Neural crest cell (in vitro differentiated cells): ENCODE results near the gene RENBP. TPM values are rescaled to one million over a fixed set of nuclear protein-coding genes. Genes with fewer than 3 reads are reported as not detected.
"Not testable (repeated sequence)": the region's sequence is repeated elsewhere in the genome, so short reads cannot be mapped to it uniquely, and the experiment has no call there.

Experiments
- DNase-seq: peaks from one replicate; pipeline ENCODE4 v3.0.0; 2021; ENCODE audit warnings: low read depth, mixed read lengths, low spot score
- H3K27ac Mint-ChIP-seq: one replicate; pipeline ENCODE4 v1.8.0; 2021; ENCODE audit warnings: mild to moderate bottlenecking, mixed read lengths; ENCODE audit not compliant: unreplicated experiment
- H3K27me3 Mint-ChIP-seq: 2 replicates; pipeline ENCODE4 v1.8.0; 2021; ENCODE audit warnings: low read depth, mild to moderate bottlenecking, mixed read lengths
- H3K36me3 Mint-ChIP-seq: 2 replicates; pipeline ENCODE4 v1.8.0; 2021; ENCODE audit warnings: low read depth, mild to moderate bottlenecking, mixed read lengths
- H3K4me1 Mint-ChIP-seq: 2 replicates; pipeline ENCODE4 v1.8.0; 2021; ENCODE audit warnings: mixed read lengths
- H3K4me3 Mint-ChIP-seq: one replicate; pipeline ENCODE4 v1.8.0; 2021; ENCODE audit warnings: mild to moderate bottlenecking, mixed read lengths
- H3K9me3 Mint-ChIP-seq: 2 replicates; pipeline ENCODE4 v1.8.0; 2021; ENCODE audit warnings: mixed read lengths
- CTCF ChIP-seq: fragments of 200-600 bp; sonication (generic); conservative IDR thresholded peaks from 2 replicates; pipeline ENCODE4 v1.5.0; 2021; ENCODE audit warnings: antibody characterized with exemption, mild to moderate bottlenecking
- total RNA-seq: library from RNA; stranded (reverse); gene quantifications from 2 replicates; pipeline ENCODE4 v1.2.1, GENCODE V29; 2021

RENBP gene
- total RNA-seq, 1 donor from 2014 or later = 11.4 TPM

- H3K4me3 Mint-ChIP-seq = no peak overlapping the region
- DNase-seq = no peak
- H3K27me3 Mint-ChIP-seq = no peaks in the 10 kb centered on the region
- H3K4me1 Mint-ChIP-seq = peaks cover 8% of the 10 kb centered on the region
- H3K27ac Mint-ChIP-seq = peak overlapping the region; percentile 89
- H3K9me3 Mint-ChIP-seq = no peaks in the 10 kb centered on the region
- peaks cover 5% of the 10 kb centered on the region for H3K36me3 Mint-ChIP-seq
- no peak for TF ChIP-seq CTCF
Observed at GRCh38 chrX:153981231-153981630, 36.8 kb upstream of the RENBP start.

GRCh38 chrX:153980394-153980793 lies 36.0 kb upstream of the RENBP start:
- H3K36me3 Mint-ChIP-seq, H3K27me3 Mint-ChIP-seq, H3K4me3 Mint-ChIP-seq, DNase-seq, H3K9me3 Mint-ChIP-seq, H3K27ac Mint-ChIP-seq, H3K4me1 Mint-ChIP-seq: not testable (repeated sequence)

GRCh38 chrX:153974726-153975286 lies 30.4 kb upstream of the RENBP start:
- Mint-ChIP-seq H3K27me3 (no peaks in the 10 kb centered on the region), H3K27ac (no peak overlapping the region), H3K9me3 (no peaks in the 10 kb centered on the region), H3K36me3 (peaks cover 2% of the 10 kb centered on the region), H3K4me1 (peaks cover 24% of the 10 kb centered on the region), H3K4me3 (peak overlapping the region; percentile 92)
- no peak for TF ChIP-seq CTCF
- no peak for DNase-seq

- peak overlapping the region; percentile 92 for H3K4me3 Mint-ChIP-seq
- no peaks in the 10 kb centered on the region for H3K9me3 Mint-ChIP-seq
- peaks cover 28% of the 10 kb centered on the region for H3K4me1 Mint-ChIP-seq
- peaks cover 2% of the 10 kb centered on the region for H3K36me3 Mint-ChIP-seq
- no peak for DNase-seq
- peak overlapping the region; percentile 98 for H3K27ac Mint-ChIP-seq
- H3K27me3 Mint-ChIP-seq = no peaks in the 10 kb centered on the region
- no peak for TF ChIP-seq CTCF
Observed at GRCh38 chrX:153974003-153974725, 29.7 kb upstream of the RENBP start.

- Mint-ChIP-seq H3K36me3 (peaks cover 2% of the 10 kb centered on the region), H3K4me1 (peaks cover 33% of the 10 kb centered on the region), H3K9me3 (no peaks in the 10 kb centered on the region), H3K4me3 (peak overlapping the region; percentile 92), H3K27me3 (no peaks in the 10 kb centered on the region), H3K27ac (peak overlapping the region; percentile 98)
- no peak for TF ChIP-seq CTCF
- no peak for DNase-seq
Observed at GRCh38 chrX:153973127-153974002, 28.9 kb upstream of the RENBP start.
